Neural progenitor cell (in vitro differentiated cells): ENCODE results near the gene TEAD2.

ENCODE experiments used
- CTCF ChIP-seq: fragments of 200-600 bp; sonication (generic); IDR thresholded peaks from 2 replicates; pipeline ENCODE4 v1.5.1; 2017; ENCODE audit warnings: antibody characterized with exemption, mild to moderate bottlenecking
- EZH2 ChIP-seq: fragments of 200-600 bp; sonication (generic); IDR thresholded peaks from 2 replicates; pipeline ENCODE4 v1.6.1; 2017; ENCODE audit warnings: antibody characterized with exemption, mild to moderate bottlenecking, moderate library complexity

- TF ChIP-seq CTCF (no peak), EZH2 (no peak)
These were observed 6.3 kb downstream of the TEAD2 start for GRCh38 chr19:49355909-49356353.
